HepG2 (cell line): ENCODE measurements around the gene IL18RAP. TPM values are rescaled to one million over a fixed set of nuclear protein-coding genes. Genes with fewer than 3 reads are reported as not detected.

Experiments used
- ATAC-seq: fragments of 200-7000 bp; cut with Tn5 transposase; 3 replicates; pipeline ENCODE4 v1.9.1; 2020; ENCODE audit warnings: mild to moderate bottlenecking, moderate library complexity
- BruUV-seq: library from RNA; stranded (reverse); fragments of 400-500 nt; replicated peaks from 2 replicates; lab custom pipeline; 2021; lab: Mats Ljungman, UMichigan
- CTCF ChIA-PET: fragments of 300-600 bp; formaldehyde crosslinking; extraction: SDS; loops from one replicate; lab custom pipeline; 2021; ENCODE audit warnings: low total read pairs, inconsistent platforms, low intra/inter-chr PET ratio; lab: Yijun Ruan, JAX
- POLR2A ChIA-PET: fragments of 350-600 bp; sonication (Branson Sonifier 250); formaldehyde crosslinking; loops from one replicate; lab custom pipeline; 2020; ENCODE audit warnings: antibody characterized with exemption, inconsistent platforms; lab: Yijun Ruan, JAX
- DNase-seq: peaks from one replicate; pipeline ENCODE4 v3.0.0-alpha.2; 2015; ENCODE audit warnings: low spot score
- FAIRE-seq: peaks from 3 replicates; lab custom pipeline; 2011; peaks lifted over from hg19 to GRCh38; lab: Jason Lieb, UNC
- H2AFZ ChIP-seq: one replicate; pipeline ENCODE4 v1.6.1; 2011; ENCODE audit warnings: low read length, inconsistent platforms
- H3K27ac ChIP-seq: fragments of 300-600 bp; 3 replicates; pipeline ENCODE4 v1.8.0; 2011; ENCODE audit warnings: mixed run types, mild to moderate bottlenecking, mixed read lengths, low read length, inconsistent platforms; ENCODE audit not compliant: insufficient read depth; ENCODE audit errors: extremely low read length
- H3K27me3 ChIP-seq, 2 experiments: fragments of 200-600 bp in 1 of 2; 2 replicates in 1 of 2; 3 replicates in 1 of 2; pipeline versions ENCODE4 v1.6.0 to v1.8.0; 2011; ENCODE audit warnings: low read length in 2 of 2, mild to moderate bottlenecking in 2 of 2, moderate library complexity in 2 of 2, inconsistent platforms in 1 of 2; ENCODE audit not compliant: insufficient read depth in 2 of 2, control insufficient read depth in 1 of 2
- H3K36me3 ChIP-seq, 2 experiments: fragments of 200-600 bp in 1 of 2; replicated peaks in 1 of 2; 2 replicates in 1 of 2; 3 replicates in 1 of 2; pipeline versions ENCODE4 v1.5.1 to v1.8.0; 2011; ENCODE audit warnings: low read length in 2 of 2, inconsistent platforms in 1 of 2; ENCODE audit not compliant: insufficient read depth in 2 of 2, control insufficient read depth in 1 of 2
- H3K4me1 ChIP-seq: 2 replicates; pipeline ENCODE4 v1.5.1; 2012; ENCODE audit warnings: low read length, inconsistent platforms; ENCODE audit not compliant: insufficient read depth
- H3K4me2 ChIP-seq: 2 replicates; pipeline ENCODE4 v1.6.0; 2011; ENCODE audit warnings: low read depth, low read length, inconsistent platforms
- H3K4me3 ChIP-seq, 3 experiments: fragments of 200-600 bp in 1 of 3; sonication (generic), shearing (Covaris generic) in 1 of 3; replicated peaks in 1 of 3; 2 replicates each; pipeline ENCODE4 v1.5.1; 2011 to 2016; ENCODE audit warnings: low read length in 3 of 3, inconsistent platforms in 2 of 3, low read depth in 2 of 3, mild to moderate bottlenecking in 2 of 3, control low read depth in 1 of 3, mixed read lengths in 1 of 3; ENCODE audit not compliant: insufficient read depth in 1 of 3
- H3K79me2 ChIP-seq: one replicate; pipeline ENCODE4 v1.6.1; 2011; ENCODE audit warnings: low read length, inconsistent platforms; ENCODE audit not compliant: insufficient read depth
- H3K9ac ChIP-seq: 2 replicates; pipeline ENCODE4 v1.6.0; 2011; ENCODE audit warnings: mild to moderate bottlenecking, low read depth, low read length, inconsistent platforms; ENCODE audit not compliant: insufficient read depth
- H3K9me3 ChIP-seq: 2 replicates; pipeline ENCODE4 v1.5.1; 2012; ENCODE audit warnings: mild to moderate bottlenecking, low read length
- H4K20me1 ChIP-seq: 2 replicates; pipeline ENCODE4 v1.6.0; 2011; ENCODE audit warnings: inconsistent platforms, mild to moderate bottlenecking, low read length, moderate library complexity; ENCODE audit not compliant: insufficient read depth
- ARNT ChIP-seq: fragments of 450-650 bp; IDR thresholded peaks from 2 replicates; pipeline ENCODE4 v1.6.1; 2017
- ASH2L ChIP-seq: fragments of 300-600, 200-600 bp; sonication (generic); IDR thresholded peaks from 2 replicates; pipeline ENCODE4 v1.7.0; 2017; ENCODE audit warnings: low read depth, mild to moderate bottlenecking, moderate library complexity, mixed read lengths, low read length; ENCODE audit not compliant: insufficient read length
- CEBPB ChIP-seq: IDR thresholded peaks from 2 replicates; pipeline ENCODE4 v1.6.1; 2011; ENCODE audit warnings: low read depth, low read length, improper control_type of control experiment, borderline replicate concordance
- FOXK2 ChIP-seq: fragments of 450-650 bp; IDR thresholded peaks from 2 replicates; pipeline ENCODE4 v1.6.1; 2016
- NFKB2 ChIP-seq: sonication (generic); formaldehyde crosslinking; IDR thresholded peaks from 2 replicates; pipeline ENCODE4 v1.4.0; 2020; ENCODE audit warnings: missing genetic modification reagents, borderline replicate concordance
- RFXAP ChIP-seq: sonication (generic); formaldehyde crosslinking; IDR thresholded peaks from 2 replicates; pipeline ENCODE4 v1.4.0; 2020; ENCODE audit warnings: missing genetic modification reagents, borderline replicate concordance
- SATB2 ChIP-seq: sonication (generic); formaldehyde crosslinking; IDR thresholded peaks from 2 replicates; pipeline ENCODE4 v1.5.0; 2020; ENCODE audit warnings: missing genetic modification reagents
- SIX1 ChIP-seq: sonication (generic); formaldehyde crosslinking; IDR thresholded peaks from 2 replicates; pipeline ENCODE4 v1.4.0; 2020; ENCODE audit warnings: missing genetic modification reagents, borderline replicate concordance
- SNAPC5 ChIP-seq: sonication (generic); formaldehyde crosslinking; IDR thresholded peaks from 2 replicates; pipeline ENCODE4 v1.8.1; 2023; ENCODE audit warnings: mild to moderate bottlenecking, missing genetic modification reagents, borderline replicate concordance
- STAG1 ChIP-seq: sonication (generic); formaldehyde crosslinking; IDR thresholded peaks from 2 replicates; pipeline ENCODE4 v1.4.0; 2020; ENCODE audit warnings: missing genetic modification reagents
- ZMAT5 ChIP-seq: sonication (generic); formaldehyde crosslinking; IDR thresholded peaks from 2 replicates; pipeline ENCODE4 v1.5.0; 2020; ENCODE audit warnings: mild to moderate bottlenecking, low read depth, missing genetic modification reagents, borderline replicate concordance
- ZNF205 ChIP-seq: IDR thresholded peaks from 2 replicates; pipeline ENCODE4 v1.6.1; 2018; ENCODE audit warnings: missing biosample characterization, missing genetic modification reagents
- WGBS: methylation state at CpG from one replicate; pipeline ENCODE4 v1.1.6; 2017; ENCODE audit warnings: low lambda C conversion rate; 5-methylcytosine and 5-hydroxymethylcytosine counted together
- in situ Hi-C: cut with HindIII; loops from 2 replicates; pipeline ENCODE4 v1.10.0; 2017; ENCODE audit warnings: low pct_unique_long_range_greater_than_20kb; ENCODE audit not compliant: extremely low pct_ligation_motif_present
- intact Hi-C: fragments of 100-400 bp; cut with micrococcal nuclease; formaldehyde crosslinking; loops from one replicate; pipeline ENCODE4 v1.10.0; 2022; ENCODE audit not compliant: unreplicated experiment
- polyA plus RNA-seq, 8 experiments: library from polyadenylated mRNA; depleted of rRNA in 3 of 8; stranded (reverse) in 7 of 8; unstranded in 1 of 8; fragments of >200 nt; fragmentation: Illumina TruSeq in 4 of 8; extraction: Trizol in 4 of 8; gene quantifications; 2 replicates each; pipeline versions ENCODE4 v1.2.1 to v1.2.3, GENCODE V29; 2011 to 2016; ENCODE audit warnings: low read depth in 4 of 8, missing spikeins in 1 of 8, mixed read lengths in 1 of 8; ENCODE audit not compliant: insufficient read depth in 1 of 8
- total RNA-seq, 5 experiments: library from RNA; depleted of rRNA; stranded (reverse); fragments of >200 nt; fragmentation: Illumina TruSeq; extraction: Trizol; gene quantifications; 2 replicates each; pipeline ENCODE4 v1.2.3, GENCODE V29; 2016; ENCODE audit warnings: low read depth in 1 of 5
- TF ChIP-seq, protein P1 (sequence below): sonication (generic); formaldehyde crosslinking; IDR thresholded peaks from 2 replicates; pipeline ENCODE4 v1.5.1; 2020; ENCODE audit warnings: missing genetic modification reagents, mild to moderate bottlenecking, borderline replicate concordance

IL18RAP gene
- total and polyA plus RNA-seq, 2 of the 13 experiments (the other 11 are each of a cell fraction or from before 2014, with no cell fraction given) = 0.05 TPM; not detected in 1

DNA sequence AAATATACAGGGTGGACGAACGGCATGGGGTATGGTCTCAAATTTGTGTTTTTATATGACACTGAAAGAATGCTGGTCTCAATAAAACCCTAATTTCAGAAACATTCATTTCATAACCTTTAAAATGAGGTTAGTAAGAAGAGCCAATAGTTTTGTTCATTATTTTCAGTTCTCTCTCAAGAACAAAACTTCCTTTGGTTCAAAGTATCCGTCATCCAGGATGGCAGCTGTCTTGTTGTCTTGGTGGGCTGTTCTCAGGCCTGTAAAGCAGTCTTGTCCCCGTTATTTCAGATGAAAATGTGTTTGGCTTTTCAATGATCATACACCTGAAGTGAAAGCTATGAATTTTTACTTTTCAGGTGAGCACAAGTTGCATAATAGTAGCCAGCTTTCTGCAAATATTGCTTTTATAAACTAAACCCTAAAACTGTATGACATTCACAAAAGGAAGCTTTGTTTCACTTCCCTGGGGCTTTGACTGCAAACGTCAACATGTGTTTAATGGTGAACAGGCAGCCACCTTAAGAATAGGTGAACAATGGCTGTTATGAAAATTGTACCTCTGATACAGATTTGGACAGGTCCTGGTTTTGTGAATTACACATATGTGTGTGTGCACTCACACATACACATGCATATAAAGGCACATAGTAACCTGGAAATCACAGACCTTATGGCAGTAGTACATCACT lies 2.6 kb downstream of the IL18RAP start:
- intact Hi-C loops = no loop called here
- CTCF ChIA-PET = no interaction called here
- no peaks in the 10 kb centered on the region for H3K9me3 ChIP-seq
- no peak overlapping the region for H3K9ac ChIP-seq
- no peaks in the 10 kb centered on the region for H3K79me2 ChIP-seq
- no peak for DNase-seq
- H3K27ac ChIP-seq = no peak overlapping the region
- ATAC-seq = no peak
- peaks cover 0 to 13% of the 10 kb centered on the region in 2 experiments; a peak in 3 of 5 replicates for H3K27me3 ChIP-seq
- no peak for TF ChIP-seq STAG1 (CRISPR knock-in tag)
- TF ChIP-seq CEBPB = no peak
- no peak for TF ChIP-seq SATB2
- TF ChIP-seq ARNT = no peak
- no peak for TF ChIP-seq ZNF205 (CRISPR knock-in tag)
- no peak for TF ChIP-seq SNAPC5 (CRISPR knock-in tag)
- no peak for TF ChIP-seq FOXK2
- no peak for TF ChIP-seq NFKB2 (CRISPR knock-in tag)
- TF ChIP-seq RFXAP (CRISPR knock-in tag) = no peak
- TF ChIP-seq, protein P1, sequence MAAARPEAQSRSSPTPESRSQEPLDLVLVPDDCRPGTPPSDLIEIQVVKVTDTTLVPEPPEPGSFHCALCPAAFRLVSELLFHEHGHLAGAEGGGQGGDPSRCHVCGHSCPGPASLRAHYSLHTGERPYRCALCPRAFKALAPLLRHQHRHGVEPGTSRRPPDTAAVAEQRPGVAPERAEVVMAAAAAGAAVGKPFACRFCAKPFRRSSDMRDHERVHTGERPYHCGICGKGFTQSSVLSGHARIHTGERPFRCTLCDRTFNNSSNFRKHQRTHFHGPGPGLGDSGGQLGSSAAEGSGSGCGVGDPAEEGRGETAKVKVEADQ (CRISPR knock-in tag) = no peak
- TF ChIP-seq ASH2L = no peak
- no peak for TF ChIP-seq ZMAT5 (CRISPR knock-in tag)
- no peak for TF ChIP-seq SIX1
- no peaks in the 10 kb centered on the region for H3K4me1 ChIP-seq
- no peaks in the 10 kb centered on the region for H4K20me1 ChIP-seq
- H3K4me2 ChIP-seq = no peak overlapping the region
- no peak overlapping the region for H2AFZ ChIP-seq
- H3K4me3 ChIP-seq = no peak overlapping the region
- 3% methylated on average over 5 of the region's 5 CpGs for WGBS
- H3K36me3 ChIP-seq = no peaks in the 10 kb centered on the region
- POLR2A ChIA-PET = no interaction called here
- no peak for FAIRE-seq
- no TSS peak for BruUV-seq
- in situ Hi-C loops = no loop called here
